C4-2B (cell line): ENCODE data around the gene ITGAE.
"Not testable (repeated sequence)": the region's sequence is repeated elsewhere in the genome, so short reads cannot be mapped to it uniquely, and the experiment has no call there.

Experiments
- H3K27ac ChIP-seq: fragments of 450-650 bp; 2 replicates; pipeline ENCODE4 v1.5.1; 2017
- ZFX ChIP-seq: fragments of 450-650 bp; IDR thresholded peaks from 2 replicates; pipeline ENCODE4 v1.6.1; 2017
- TF ChIP-seq, protein P1 (sequence below): fragments of 450-650 bp; conservative IDR thresholded peaks from 2 replicates; pipeline ENCODE4 v1.5.1; 2017; ENCODE audit warnings: mild to moderate bottlenecking

ITGAE gene

DNA sequence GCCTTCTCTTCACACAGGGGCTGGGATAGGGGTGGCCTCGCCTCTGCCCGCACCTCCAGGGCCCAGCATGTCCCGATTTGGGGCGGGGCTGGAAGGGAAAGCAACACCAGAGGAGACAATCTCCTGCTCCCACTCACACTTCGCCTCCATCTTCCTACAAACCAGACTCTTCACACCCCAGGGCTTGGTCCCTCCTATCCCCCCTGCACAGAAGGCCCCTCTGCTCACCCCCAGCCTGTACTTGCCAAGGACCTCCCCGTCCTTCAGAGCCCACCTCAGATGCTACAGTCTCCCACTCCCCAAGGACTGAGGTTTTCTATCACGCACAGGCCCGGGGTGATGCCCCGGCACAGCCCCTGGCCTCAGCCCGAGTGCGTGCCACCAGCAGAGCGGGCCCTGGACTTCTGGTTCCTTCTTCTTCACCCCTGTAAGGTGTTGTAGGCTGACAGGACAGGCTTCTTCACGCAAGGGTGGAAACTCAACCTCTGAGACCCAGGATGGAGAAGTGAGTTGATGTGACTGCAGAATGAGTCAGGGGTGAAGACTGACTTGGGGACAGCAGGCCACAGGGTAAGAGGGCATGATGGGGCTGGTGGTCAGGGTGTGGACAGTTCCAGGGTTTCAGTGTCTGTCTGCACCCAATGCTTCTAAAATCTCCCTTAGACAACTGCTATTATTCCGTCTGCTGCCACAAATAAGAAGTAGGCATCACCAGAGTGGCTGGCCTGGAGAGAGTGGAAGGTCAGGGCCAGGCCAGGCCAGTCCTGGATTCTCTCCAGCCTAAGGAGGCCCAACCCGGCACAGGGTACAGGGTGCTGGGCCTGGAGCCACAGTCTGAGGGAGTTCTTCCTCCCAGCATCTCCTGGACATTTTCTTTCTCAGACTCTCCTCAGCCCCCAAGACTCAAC, 2.5 kb downstream of the ITGAE start:
- TF ChIP-seq ZFX = no peak
- TF ChIP-seq, protein P1, sequence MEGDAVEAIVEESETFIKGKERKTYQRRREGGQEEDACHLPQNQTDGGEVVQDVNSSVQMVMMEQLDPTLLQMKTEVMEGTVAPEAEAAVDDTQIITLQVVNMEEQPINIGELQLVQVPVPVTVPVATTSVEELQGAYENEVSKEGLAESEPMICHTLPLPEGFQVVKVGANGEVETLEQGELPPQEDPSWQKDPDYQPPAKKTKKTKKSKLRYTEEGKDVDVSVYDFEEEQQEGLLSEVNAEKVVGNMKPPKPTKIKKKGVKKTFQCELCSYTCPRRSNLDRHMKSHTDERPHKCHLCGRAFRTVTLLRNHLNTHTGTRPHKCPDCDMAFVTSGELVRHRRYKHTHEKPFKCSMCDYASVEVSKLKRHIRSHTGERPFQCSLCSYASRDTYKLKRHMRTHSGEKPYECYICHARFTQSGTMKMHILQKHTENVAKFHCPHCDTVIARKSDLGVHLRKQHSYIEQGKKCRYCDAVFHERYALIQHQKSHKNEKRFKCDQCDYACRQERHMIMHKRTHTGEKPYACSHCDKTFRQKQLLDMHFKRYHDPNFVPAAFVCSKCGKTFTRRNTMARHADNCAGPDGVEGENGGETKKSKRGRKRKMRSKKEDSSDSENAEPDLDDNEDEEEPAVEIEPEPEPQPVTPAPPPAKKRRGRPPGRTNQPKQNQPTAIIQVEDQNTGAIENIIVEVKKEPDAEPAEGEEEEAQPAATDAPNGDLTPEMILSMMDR = no peak
- H3K27ac ChIP-seq = no peak overlapping the region

DNA sequence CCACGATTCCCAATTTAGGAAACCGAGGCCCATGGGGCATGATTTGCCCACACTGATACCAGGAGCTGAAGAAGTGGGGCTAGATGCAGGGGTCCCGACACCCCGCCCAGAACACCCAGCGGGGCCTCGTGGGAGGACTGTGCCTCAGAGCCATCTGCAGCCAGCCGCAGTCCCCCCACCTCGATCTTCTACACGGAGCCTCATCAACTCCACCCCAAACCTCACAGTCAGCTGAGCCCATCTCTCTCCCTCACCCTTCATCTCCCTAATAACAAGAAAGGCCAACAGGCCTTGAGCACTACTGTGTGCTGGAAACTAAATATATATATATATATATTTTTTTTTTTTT, 4.2 kb downstream of the ITGAE start:
- no peak for TF ChIP-seq ZFX
- TF ChIP-seq, protein P1 = no peak

DNA sequence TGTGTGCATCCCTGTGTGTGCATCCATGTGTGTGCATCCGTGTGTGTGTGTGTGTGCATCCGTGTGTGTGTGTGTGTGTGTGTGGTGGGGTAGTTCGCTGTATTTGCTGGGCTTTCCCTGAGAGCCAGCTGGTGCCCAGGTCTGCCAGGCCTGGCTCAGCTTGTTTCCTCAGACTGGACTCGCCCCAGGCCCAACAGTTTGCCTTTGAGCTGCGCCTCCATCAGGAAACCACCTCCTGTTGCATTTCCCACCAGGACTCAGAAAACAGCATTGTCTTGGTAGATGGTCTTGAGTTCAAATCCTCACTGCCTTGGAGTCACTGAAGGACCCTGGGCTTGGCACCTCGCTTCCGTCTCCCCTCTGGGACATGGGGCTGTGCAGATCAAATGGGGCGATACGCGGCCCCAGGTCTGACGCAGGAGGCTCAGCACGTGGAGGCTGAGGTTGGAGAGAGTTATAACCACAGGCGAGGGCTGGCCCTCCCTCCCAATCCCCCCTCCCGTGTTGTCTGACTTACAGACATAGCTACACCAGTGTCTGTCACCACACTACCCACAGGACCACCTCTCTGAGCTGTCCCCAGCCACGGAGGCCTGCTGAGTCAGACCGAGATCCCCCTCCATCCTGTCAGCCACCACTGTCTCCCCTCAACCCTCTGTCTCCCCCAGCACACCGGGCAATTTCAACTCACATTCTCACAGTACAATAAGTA, 4.7 kb downstream of the ITGAE start:
- no peak overlapping the region for H3K27ac ChIP-seq
- TF ChIP-seq, protein P1 = no peak
- no peak for TF ChIP-seq ZFX

More for the DNA sequence above, 4.2 kb downstream of the ITGAE start:
- H3K27ac ChIP-seq = no peak overlapping the region

DNA sequence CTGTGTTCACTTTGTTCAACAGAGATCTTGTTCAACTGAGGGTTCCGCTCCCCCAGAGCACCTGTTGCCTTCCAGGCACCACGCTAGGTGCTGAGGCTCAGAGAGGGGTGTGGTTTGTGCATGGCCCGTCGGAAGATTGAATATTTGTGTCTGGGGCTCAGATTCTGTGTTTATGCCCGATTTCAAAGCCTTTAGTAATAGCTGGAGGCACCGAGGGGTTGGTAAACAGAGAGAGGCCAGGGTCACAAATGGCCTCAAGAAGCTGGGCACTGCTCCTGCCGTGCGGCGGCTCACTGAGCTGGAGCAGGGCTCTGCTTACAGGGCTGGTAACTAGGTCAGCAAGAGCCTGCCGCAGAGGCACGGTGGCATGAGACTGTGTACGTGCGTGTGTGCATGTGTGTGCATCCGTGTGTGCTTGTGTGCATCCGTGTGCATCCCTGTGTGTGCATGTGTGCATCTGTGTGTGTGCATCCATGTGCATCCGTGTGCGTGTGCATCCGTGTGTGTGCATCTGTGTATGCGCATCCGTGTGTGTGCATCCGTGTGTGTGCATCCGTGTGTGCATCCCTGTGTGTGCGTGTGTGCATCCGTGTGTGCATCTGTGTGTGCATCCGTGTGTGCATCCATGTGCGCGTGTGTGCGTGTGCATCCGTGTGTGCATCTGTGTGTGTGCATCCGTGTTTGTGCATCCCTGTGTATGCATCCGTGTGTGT, 5.4 kb downstream of the ITGAE start:
- no peak overlapping the region for H3K27ac ChIP-seq
- TF ChIP-seq, protein P1 = no peak
- TF ChIP-seq ZFX = no peak

DNA sequence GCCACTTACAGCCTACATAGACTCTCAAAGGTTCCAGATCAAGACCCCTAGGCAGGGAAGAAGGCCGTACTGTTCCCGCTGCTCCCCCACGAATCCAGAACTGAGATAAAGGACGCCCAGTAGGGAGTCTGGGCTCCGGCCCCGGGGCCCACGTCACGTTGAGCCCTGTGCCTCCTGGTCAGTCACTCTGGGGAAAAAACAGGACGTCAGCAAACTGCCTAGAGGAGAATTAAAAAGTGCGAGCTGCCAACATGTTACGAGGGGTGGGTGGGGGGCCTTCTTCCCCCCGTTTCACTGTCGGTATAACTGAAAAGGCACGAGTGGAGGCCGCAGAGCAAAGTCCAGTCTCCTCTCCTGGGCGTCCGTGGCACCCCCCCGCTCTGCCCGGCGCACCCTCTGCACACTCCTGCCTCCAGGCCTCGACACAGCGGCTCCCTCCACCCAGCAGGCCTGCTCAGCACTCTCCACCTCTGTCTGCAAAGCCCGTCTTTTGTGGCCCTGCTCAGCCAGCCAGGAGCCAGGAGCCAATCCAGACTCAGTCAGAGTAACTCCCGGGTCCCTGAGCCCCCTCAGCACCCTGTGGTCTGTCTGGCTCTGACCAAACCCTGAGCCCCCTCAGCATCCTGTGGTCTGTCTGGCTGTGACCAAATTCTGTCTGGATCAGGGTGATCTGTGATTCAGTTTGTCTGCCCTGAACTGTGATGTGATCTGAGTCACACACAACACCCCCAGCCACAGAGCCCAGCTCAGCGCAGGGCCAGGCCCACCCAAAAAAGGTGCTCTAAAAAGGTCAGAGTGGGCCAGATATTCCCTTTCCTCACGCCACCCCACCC, 6.2 kb downstream of the ITGAE start:
- no peak for TF ChIP-seq ZFX
- TF ChIP-seq, protein P1 = no peak
- no peak overlapping the region for H3K27ac ChIP-seq

DNA sequence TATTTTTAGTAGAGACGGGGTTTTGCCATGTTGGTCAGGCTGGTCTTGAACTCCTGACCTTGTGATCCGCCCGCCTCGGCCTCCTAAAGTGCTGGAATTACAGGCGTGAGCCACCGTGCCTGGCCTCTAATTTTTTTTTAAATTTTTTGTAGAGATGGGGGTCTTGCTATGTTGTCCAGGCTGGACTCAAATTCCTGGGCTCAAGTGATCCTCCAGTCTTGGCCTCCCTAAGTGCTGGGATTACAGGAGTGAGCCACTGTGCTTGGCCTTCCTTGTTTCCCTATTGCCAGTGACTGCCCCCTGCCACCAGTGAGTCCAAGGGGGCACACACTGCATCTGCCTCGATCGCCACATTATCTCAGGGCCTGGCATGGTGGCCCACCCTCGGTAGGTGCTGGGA, 6.8 kb downstream of the ITGAE start:
- H3K27ac ChIP-seq = not testable (repeated sequence)

DNA sequence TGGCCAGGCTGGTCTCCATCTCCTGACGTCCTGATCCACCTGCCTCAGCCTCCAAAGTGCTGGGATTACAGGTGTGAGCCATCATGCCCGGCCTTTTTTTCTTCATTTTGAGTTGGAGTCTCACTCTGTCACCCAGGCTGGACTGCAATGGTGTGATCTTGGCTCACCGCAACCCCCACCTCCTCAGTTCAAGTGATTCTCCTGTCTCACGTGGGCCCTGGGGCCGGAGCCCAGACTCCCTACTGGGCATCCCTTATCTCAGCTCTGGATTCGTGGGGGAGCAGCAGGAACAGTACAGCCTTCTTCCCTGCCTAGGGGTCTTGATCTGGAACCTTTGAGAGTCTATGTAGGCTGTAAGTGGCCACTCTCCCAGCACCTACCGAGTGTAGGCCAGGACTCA, 7.7 kb downstream of the ITGAE start:
- not testable (repeated sequence) for H3K27ac ChIP-seq

DNA sequence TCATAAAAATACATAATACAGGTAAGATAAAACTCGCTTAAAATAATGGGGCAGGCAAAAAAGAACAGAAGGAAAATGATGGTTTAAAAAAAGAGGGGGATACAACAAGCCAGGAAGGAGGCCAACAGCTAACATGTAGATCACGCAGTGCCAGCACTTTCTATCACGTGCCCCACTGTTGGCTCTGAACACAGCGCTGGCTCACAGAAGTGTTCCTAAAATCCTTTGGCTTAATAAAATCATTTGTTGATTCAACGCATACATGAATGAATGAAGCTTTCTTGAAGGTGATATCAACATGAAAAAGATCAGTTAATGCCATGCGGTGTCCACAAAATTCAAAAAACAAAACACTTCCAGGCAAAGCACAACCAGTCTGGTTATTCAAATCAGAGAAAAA, 8.5 kb downstream of the ITGAE start:
- TF ChIP-seq ZFX = no peak
- TF ChIP-seq, protein P1 = no peak
- H3K27ac ChIP-seq = no peak overlapping the region
